CD4-positive, alpha-beta T cell treated with Interleukin-15 for 1 hour (primary cell): Measurements from ENCODE around the gene CPLANE2.
A peak's percentile ranks its signal among the peaks of the same experiment; 100 is the strongest.

ENCODE experiments used
- DNase-seq: peaks from one replicate; pipeline ENCODE4 v3.0.0-alpha.2; 2020

CPLANE2 gene

GRCh38 chr1:16187748-16188401 lies 49.1 kb downstream of the CPLANE2 start:
- peak; percentile 73 for DNase-seq

GRCh38 chr1:16186655-16187235 lies 50.2 kb downstream of the CPLANE2 start:
- DNase-seq = no peak

- no peak for DNase-seq
Observed at GRCh38 chr1:16184557-16185303, 52.3 kb downstream of the CPLANE2 start.

- DNase-seq = no peak
Observed at GRCh38 chr1:16183765-16184556, 53.0 kb downstream of the CPLANE2 start.

- DNase-seq = no peak
Observed at GRCh38 chr1:16183179-16183578, 53.8 kb downstream of the CPLANE2 start.

- DNase-seq = no peak
Observed at GRCh38 chr1:16181887-16182719, 54.9 kb downstream of the CPLANE2 start.
